ENCODE data around the gene CREB3L2.
"Not testable (repeated sequence)": the region's sequence is repeated elsewhere in the genome, so short reads cannot be mapped to it uniquely, and the experiment has no call there.

The CREB3L2 gene

DNA sequence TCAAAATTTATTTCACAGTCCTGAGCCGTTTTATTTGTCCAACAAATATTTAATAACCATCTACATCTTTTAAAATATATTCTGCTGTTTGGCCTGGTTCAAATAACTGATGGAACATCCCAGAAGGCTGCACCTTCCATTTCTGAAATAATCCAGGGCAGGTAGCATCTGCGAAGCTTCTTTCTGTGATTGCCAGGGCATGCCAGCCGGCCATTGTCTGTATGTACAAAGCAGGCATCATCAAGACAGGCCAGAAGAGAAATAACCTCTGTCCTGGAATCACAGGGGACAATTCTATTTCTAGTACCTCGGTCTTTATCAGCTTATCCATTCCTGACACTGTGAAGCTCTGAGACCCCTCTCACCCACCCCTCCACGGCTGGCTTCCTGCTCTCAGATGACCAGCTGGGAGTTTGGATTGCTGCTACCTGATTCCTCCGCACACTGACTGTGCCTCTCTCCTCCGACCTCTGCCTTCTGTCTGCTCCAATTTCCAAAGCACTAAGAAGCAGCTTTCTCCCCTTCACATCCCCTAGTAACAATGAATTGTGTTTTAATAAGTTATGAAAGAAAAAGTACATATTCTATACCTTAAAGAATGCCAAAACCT, 163.1 kb downstream of the CREB3L2 start:
- DNase-seq (ENCODE audit: low read depth in 2 of 2), result no peak

DNA sequence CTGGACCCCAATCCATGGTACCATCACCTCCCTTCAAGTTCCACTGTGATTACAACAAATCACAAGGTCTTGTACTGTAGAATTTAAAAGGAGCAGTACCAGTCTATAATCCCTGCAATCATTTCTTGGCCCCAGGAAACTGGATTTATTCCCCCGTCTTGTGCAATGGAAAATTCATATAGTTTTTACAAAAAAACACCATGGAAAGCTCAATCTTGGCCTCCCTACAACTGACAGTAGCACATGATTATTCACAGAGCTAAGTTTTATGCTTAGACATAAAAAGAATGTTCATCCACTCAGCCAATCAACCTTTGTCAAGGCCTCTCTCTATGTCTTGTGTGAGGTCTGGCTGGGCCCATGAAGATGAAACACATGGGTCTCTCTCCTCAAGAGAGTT, 165.3 kb downstream of the CREB3L2 start:
- no peak for DNase-seq (ENCODE audit: low read depth in 2 of 2)

DNA sequence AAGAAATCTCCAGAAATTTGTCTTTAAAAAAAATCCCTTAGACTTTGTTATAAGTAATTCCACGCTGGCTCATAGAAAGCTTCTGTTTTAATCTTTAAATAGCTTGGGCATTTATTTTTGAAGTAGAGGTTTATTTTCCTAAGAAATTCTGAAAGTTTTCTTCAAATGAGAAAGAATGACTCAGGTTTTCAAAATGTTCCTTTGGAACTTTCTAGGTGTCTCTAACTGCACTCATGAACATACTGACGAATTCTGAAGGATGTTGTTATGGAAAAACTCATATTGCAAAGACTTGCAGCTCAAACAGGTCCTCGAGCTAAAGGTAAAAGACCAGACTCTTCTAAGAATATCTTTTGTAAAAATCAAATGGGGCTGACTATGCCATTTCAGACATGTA, 165.8 kb downstream of the CREB3L2 start:
- no peak for DNase-seq (ENCODE audit: low read depth in 2 of 2)

DNA sequence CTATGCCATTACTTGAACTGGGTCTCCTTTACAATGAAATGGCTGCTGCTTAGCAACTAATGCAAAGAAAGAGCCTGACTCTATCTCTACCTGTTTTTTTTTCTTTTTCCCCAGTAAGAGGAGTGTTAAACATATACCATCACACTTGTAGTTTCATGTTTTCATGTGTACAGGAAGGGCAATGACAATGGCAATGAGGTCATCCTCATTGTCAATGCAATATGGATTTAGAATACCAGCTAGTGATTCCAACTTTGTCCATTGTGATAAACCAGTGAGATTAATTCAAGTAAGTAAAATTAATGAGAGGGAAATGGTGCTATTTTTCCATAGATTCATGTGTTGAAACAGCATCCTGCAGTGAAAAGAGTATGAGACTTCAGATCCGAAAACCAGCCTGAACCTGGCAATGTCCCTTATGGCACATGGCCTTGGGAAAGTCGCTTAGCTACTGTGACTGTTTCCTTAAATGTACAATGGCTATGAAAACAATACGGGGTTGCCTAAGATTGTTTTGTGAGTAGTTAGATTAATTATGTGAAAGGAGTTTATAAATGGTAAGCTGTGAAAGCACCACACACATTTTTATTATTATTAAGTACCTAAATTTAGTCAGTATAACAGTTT, 166.3 kb downstream of the CREB3L2 start:
- no peak for DNase-seq (ENCODE audit: low read depth in 2 of 2)

DNA sequence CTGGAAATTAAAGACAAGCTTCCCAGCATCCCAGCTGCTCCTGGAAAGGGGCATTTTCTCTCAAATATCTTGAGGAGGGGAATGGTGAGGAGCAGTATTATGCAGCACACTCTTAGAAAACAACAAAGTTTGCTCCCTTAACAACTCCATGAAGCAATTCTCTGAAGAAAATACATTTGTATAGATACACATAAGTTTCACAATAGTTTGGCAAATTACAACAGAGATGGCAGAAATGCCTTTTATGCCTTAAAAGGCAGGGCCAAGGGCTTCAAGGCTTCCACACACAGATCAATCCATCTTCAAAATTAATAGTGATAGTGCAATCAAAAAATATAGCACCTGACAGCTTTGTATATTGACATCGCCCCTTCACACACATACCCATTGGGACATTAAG, 167.3 kb downstream of the CREB3L2 start:
- no peak for DNase-seq (ENCODE audit: low read depth in 2 of 2)

DNA sequence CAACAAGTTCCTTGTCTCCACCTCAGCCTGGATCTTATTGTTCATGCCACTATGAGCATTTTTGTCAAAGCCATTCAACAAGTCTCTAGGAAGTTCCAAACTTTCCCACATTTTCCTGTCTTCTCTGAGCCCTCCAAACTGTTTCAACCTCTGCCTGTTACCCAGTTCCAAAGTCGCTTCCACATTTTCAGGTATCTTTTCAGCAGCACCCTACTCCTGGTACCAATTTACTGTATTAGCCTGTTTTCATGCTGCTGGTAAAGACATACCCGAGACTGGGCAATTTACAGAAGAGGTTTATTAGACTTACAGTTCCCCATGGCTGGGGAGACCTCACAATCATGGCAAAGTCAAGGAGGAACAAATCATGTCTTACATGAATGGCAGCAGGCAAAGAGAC, 168.9 kb downstream of the CREB3L2 start:
- DNase-seq (ENCODE audit: low read depth in 2 of 2), result not testable (repeated sequence)

DNA sequence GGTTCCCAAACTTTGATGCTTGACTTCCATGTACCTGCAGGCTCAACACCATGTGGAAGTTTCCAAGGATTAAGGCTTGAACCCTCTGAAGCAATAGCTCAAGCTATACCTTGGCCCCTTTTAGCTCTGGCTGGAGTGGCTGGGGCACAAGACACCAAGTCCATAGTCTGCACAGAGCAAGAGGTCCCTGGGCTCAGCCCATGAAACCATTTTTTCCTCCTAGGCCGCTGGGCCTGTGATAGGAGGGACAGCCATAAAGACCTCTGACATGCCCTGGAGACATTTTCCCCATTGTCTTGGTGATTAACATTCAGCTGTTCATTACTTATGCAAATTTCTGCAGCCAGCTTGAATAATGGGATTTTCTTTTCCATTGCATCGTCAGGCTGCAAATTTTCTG, 169.5 kb downstream of the CREB3L2 start:
- DNase-seq (ENCODE audit: low read depth in 2 of 2), result no peak

DNA sequence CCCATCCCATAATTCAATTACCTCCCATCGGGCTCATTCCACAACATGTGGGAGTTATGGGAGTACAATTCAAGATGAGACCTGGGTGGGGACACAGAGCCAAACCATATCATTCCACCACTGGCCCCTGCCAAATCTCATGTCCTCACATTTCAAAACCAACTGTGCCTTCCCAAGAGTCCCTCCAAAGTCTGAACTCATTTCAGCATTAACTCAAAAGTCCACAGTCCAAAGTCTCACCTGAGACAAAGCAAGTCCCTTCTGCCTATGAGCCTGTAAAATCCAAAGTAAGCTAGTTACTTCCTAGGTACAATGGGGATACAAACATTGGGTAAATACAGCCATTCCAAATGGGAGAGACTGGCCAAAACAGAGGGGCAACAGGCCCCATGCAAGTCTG, 170.3 kb downstream of the CREB3L2 start:
- DNase-seq (ENCODE audit: low read depth in 2 of 2), result not testable (repeated sequence)

DNA sequence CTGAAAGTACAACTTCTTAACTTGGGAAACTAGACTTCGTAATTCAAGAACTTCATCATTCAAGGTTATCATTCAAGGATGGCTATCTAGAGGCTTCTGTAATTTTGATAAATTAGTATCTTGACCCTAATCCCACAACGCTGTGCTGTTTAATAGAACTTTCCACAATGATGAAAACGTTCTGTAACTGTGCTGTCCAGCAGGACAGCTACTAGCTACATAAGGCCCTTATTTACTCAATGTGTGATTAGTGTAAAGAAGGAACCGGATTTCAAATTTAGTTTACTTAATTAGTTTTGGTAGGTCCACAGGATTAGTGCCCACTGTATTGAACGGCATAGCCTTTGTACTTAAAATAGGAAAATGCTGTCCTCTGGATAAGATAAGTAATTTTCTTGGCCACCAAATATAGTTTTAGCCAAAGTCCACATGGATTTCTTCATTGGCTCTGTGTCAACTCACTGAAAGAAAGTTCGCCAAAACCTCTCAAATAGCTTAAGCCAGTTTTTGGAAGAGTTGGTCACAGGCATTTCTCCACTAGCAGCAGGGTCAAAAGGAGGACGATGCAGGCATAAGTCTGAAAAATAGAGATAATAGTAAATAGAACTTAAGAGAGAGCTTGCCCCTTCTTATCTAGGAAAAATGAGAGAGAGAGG, 172.4 kb downstream of the CREB3L2 start:
- no peak for DNase-seq (ENCODE audit: low read depth in 2 of 2)

DNA sequence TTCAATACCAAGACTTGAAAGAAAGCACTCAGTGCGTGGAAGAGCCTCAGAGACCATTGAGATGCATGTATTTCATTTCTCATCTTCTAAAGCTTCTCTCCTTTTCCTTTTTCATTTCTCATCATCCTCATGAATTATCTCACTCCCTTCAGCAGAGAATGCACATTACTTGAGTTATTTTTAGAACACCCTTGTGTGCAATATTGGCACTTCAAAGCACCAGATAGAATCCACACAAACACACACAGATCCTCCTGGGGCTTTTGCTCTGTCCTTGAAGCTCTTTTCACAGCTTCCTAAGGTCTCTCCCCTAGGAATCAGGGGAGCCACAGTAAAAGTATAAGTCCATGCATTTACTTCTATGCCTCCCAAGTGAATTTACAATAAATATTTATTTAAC, 173.4 kb downstream of the CREB3L2 start:
- no peak for DNase-seq (ENCODE audit: low read depth in 2 of 2)

DNA sequence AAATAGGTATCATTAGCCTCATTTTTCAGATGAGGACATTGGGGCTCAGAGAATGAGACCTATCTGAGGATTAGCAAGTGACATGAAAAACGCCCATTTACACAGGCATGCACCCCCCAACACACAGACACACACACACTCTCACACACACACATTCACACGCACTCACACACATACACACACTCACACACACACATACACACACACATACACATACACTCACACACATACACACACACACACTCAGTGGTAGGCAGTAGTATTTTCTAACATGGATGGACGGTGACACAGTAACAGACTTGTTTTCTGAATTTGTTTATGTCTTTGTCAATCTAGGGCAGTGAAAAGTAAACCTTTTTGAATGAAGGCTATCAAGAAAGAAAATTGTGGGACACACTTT, 176.4 kb downstream of the CREB3L2 start:
- no peak for DNase-seq (ENCODE audit: low read depth in 2 of 2)
